Lower lobe of right lung (tissue), 2 donors: ENCODE measurements around the gene RPH3AL. TPM values are rescaled to one million over a fixed set of nuclear protein-coding genes. Genes with fewer than 3 reads are reported as not detected.
A peak's percentile ranks its signal among the peaks of the same experiment; 100 is the strongest.

Experiments used
- ATAC-seq, 2 donors: fragments of 200-7000 bp; cut with Tn5 transposase; one replicate each; pipeline ENCODE4 v1.9.1; 2020 to 2022; ENCODE audit warnings: mild to moderate bottlenecking in 2 of 2, moderate library complexity in 2 of 2
- DNase-seq: peaks from one replicate; pipeline ENCODE4 v3.0.0-alpha.2; 2020
- H3K27ac ChIP-seq: fragments of 200-600 bp; one replicate; pipeline ENCODE4 v1.8.0; 2022
- H3K27me3 ChIP-seq: fragments of 200-600 bp; one replicate; pipeline ENCODE4 v1.8.0; 2022; ENCODE audit warnings: low read depth
- H3K36me3 ChIP-seq: fragments of 200-600 bp; one replicate; pipeline ENCODE4 v1.8.0; 2022; ENCODE audit warnings: mild to moderate bottlenecking
- H3K4me1 ChIP-seq: fragments of 200-600 bp; one replicate; pipeline ENCODE4 v1.8.0; 2022
- H3K4me3 ChIP-seq: fragments of 200-600 bp; one replicate; pipeline ENCODE4 v1.8.0; 2022; ENCODE audit warnings: mild to moderate bottlenecking
- H3K9me3 ChIP-seq: fragments of 200-600 bp; one replicate; pipeline ENCODE4 v1.8.0; 2022
- intact Hi-C: fragments of 100-400 bp; cut with DNase I; formaldehyde crosslinking; loops from one replicate; pipeline ENCODE4 v1.11.0; 2022
- total RNA-seq: library from RNA; stranded (reverse); fragmentation: NEBNext Ultra II Directional; extraction: Animal tissue kit (Norgen Biotek cat#: 25700); gene quantifications from one replicate; pipeline ENCODE4 v1.2.1, GENCODE V29; 2021
- TF ChIP-seq, protein P1 (sequence below): fragments of 200-600 bp; IDR thresholded peaks from one replicate; pipeline ENCODE4 v1.8.0; 2022; ENCODE audit warnings: antibody characterized with exemption, mild to moderate bottlenecking
- donor health status: DM: no; HTN: yes; CAD: no; lungs with severe emphysema.

The RPH3AL gene
- total RNA-seq, 1 donor from 2014 or later, result 38.7 TPM

DNA sequence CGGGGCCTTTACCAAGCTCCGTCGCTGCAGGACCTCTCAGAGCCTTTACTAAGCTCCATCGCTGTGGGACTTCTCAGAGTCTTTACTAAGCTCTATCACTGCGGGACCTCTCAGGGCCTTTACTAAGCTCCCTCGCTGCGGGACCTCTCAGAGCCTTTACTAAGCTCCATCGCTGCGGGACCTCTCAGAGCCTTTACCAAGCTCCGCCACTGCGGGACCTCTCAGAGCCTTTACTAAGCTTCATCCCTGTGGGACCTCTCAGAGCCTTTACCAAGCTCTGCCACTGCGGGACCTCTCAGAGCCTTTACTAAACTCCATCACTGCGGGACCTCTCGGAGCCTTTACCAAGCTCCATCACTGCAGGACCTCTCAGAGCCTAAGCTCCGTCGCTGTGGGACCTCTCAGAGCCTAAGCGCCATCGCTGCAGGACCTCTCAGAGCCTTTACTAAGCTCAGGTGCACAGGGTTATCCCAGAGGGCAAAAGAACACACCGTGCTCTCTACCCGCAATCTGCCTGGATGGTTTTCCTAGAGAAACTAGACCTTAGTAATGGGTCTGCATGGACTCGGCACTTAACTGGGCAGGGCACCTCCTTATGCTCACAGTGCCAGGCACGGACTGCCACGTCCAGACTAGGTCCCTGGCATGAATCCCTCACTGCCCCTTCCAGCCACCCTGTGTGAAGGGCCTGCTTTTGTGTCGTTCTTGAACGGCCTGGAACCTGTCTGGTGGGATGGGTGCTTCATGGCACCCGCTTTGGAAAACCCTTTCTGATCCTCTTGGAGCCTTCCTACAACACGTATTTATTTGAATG lies 101.9 kb downstream of the RPH3AL start:
- Histone ChIP-seq H3K27me3 (no peaks in the 10 kb centered on the region), H3K9me3 (no peaks in the 10 kb centered on the region), H3K4me3 (no peak overlapping the region), H3K27ac (no peak overlapping the region), H3K36me3 (peaks cover 3% of the 10 kb centered on the region), H3K4me1 (peaks cover 13% of the 10 kb centered on the region)
- TF ChIP-seq, protein P1, sequence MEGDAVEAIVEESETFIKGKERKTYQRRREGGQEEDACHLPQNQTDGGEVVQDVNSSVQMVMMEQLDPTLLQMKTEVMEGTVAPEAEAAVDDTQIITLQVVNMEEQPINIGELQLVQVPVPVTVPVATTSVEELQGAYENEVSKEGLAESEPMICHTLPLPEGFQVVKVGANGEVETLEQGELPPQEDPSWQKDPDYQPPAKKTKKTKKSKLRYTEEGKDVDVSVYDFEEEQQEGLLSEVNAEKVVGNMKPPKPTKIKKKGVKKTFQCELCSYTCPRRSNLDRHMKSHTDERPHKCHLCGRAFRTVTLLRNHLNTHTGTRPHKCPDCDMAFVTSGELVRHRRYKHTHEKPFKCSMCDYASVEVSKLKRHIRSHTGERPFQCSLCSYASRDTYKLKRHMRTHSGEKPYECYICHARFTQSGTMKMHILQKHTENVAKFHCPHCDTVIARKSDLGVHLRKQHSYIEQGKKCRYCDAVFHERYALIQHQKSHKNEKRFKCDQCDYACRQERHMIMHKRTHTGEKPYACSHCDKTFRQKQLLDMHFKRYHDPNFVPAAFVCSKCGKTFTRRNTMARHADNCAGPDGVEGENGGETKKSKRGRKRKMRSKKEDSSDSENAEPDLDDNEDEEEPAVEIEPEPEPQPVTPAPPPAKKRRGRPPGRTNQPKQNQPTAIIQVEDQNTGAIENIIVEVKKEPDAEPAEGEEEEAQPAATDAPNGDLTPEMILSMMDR, result no peak
- intact Hi-C loops, result no loop called here
- ATAC-seq, result no peak
- DNase-seq, result peak; percentile 19

- H3K4me3 ChIP-seq, result no peak overlapping the region
- H3K27me3 ChIP-seq, result no peaks in the 10 kb centered on the region
- H3K36me3 ChIP-seq, result peaks cover 6% of the 10 kb centered on the region
- intact Hi-C loops, result no loop called here
- DNase-seq (peak; percentile 52), ATAC-seq (peak; percentile 41 to 75)
- no peak overlapping the region for H3K27ac ChIP-seq
- TF ChIP-seq, protein P1, result no peak
- H3K4me1 ChIP-seq, result peaks cover 13% of the 10 kb centered on the region
- H3K9me3 ChIP-seq, result no peaks in the 10 kb centered on the region
Observed at GRCh38 chr17:249236-249993, 103.2 kb downstream of the RPH3AL start.

GRCh38 chr17:248337-249235 lies 104.0 kb downstream of the RPH3AL start:
- intact Hi-C loops, result no loop called here
- TF ChIP-seq, protein P1, result no peak
- no peak overlapping the region for H3K27ac ChIP-seq

DNA sequence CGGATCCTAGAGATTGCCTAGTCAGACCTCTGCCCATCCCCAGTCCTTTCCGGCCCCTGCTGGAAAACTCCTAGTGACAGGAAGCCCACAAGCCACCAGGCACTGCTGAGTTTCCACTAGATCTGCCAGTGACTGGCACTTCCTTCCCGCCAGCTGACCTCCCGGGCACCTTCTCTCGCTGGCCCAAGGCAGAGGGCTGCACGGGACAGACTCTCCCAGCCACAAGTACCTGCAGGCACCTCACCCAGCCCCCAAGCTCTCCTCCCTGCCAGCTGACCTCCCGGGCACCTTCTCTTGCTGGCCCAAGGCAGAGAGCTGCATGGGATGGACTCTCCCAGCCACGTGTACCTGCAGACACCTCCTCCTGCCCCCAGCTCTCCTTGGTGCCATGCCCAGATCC lies 104.8 kb downstream of the RPH3AL start:
- TF ChIP-seq, protein P1, result no peak
- H3K36me3 ChIP-seq, result peaks cover 6% of the 10 kb centered on the region
- H3K27ac ChIP-seq, result no peak overlapping the region
- peak; percentile 53 for DNase-seq
- ATAC-seq, result peak; percentile 62 to 85
- peaks cover 13% of the 10 kb centered on the region for H3K4me1 ChIP-seq
- no peaks in the 10 kb centered on the region for H3K27me3 ChIP-seq
- H3K4me3 ChIP-seq, result no peak overlapping the region
- H3K9me3 ChIP-seq, result no peaks in the 10 kb centered on the region
- intact Hi-C loops, result no loop called here

More at GRCh38 chr17:248337-249235, 104.0 kb downstream of the RPH3AL start:
- no peaks in the 10 kb centered on the region for H3K9me3 ChIP-seq
- peaks cover 6% of the 10 kb centered on the region for H3K36me3 ChIP-seq
- no peaks in the 10 kb centered on the region for H3K27me3 ChIP-seq
- ATAC-seq, result peak in 1 of 2 donors; percentile 19
- H3K4me1 ChIP-seq, result peaks cover 13% of the 10 kb centered on the region
- DNase-seq, result peak; percentile 10
- H3K4me3 ChIP-seq, result no peak overlapping the region

- Histone ChIP-seq H3K27me3 (no peaks in the 10 kb centered on the region), H3K36me3 (peaks cover 6% of the 10 kb centered on the region), H3K4me3 (no peak overlapping the region), H3K9me3 (no peaks in the 10 kb centered on the region), H3K27ac (no peak overlapping the region), H3K4me1 (peaks cover 13% of the 10 kb centered on the region)
- no peak for ATAC-seq
- DNase-seq, result peak; percentile 39
- TF ChIP-seq, protein P1, result no peak
- intact Hi-C loops, result no loop called here
Observed at GRCh38 chr17:246851-247421, 105.7 kb downstream of the RPH3AL start.
